ENCODE data around the gene NOCT. TPM values are rescaled to one million over a fixed set of nuclear protein-coding genes. Genes with fewer than 3 reads are reported as not detected.
"Not testable (repeated sequence)": the region's sequence is repeated elsewhere in the genome, so short reads cannot be mapped to it uniquely, and the experiment has no call there.

NOCT gene
- total RNA-seq, 1 donor from 2014 or later, result 14.1 TPM

- no peaks in the 10 kb centered on the region for H3K9me3 Mint-ChIP-seq
- no peaks in the 10 kb centered on the region for H3K36me3 Mint-ChIP-seq (ENCODE audit: low read depth)
- DNase-seq (ENCODE audit: low read depth, low spot score), result no peak
- no peak overlapping the region for H3K4me3 Mint-ChIP-seq
- H3K27me3 Mint-ChIP-seq (ENCODE audit: low read depth), result no peaks in the 10 kb centered on the region
- peaks cover 19% of the 10 kb centered on the region for H3K4me1 Mint-ChIP-seq
- TF ChIP-seq CTCF (conservative IDR thresholded peaks at IDR 0.05), result no peak
- no peak overlapping the region for H3K27ac Mint-ChIP-seq (ENCODE audit: unreplicated experiment)
These were observed 12.2 kb downstream of the NOCT start for GRCh38 chr4:139027776-139028175.

- Mint-ChIP-seq H3K4me3 (no peak overlapping the region), H3K9me3 (no peaks in the 10 kb centered on the region), H3K4me1 (peaks cover 19% of the 10 kb centered on the region), H3K27ac (ENCODE audit: unreplicated experiment) (peak overlapping the region; percentile 46), H3K27me3 (ENCODE audit: low read depth) (no peaks in the 10 kb centered on the region), H3K36me3 (ENCODE audit: low read depth) (no peaks in the 10 kb centered on the region)
- no peak for DNase-seq (ENCODE audit: low read depth, low spot score)
- no peak for TF ChIP-seq CTCF (conservative IDR thresholded peaks at IDR 0.05)
These were observed 12.6 kb downstream of the NOCT start for GRCh38 chr4:139028191-139028661.

GRCh38 chr4:139029866-139030363 is 14.3 kb downstream of the NOCT start:
- H3K27me3 Mint-ChIP-seq (ENCODE audit: low read depth); H3K4me3 Mint-ChIP-seq; H3K27ac Mint-ChIP-seq (ENCODE audit: unreplicated experiment): not testable (repeated sequence)

GRCh38 chr4:139030614-139031235 is 15.1 kb downstream of the NOCT start:
- Mint-ChIP-seq H3K27me3 (ENCODE audit: low read depth) (no peaks in the 10 kb centered on the region), H3K27ac (ENCODE audit: unreplicated experiment) (no peak overlapping the region), H3K4me1 (peaks cover 16% of the 10 kb centered on the region), H3K9me3 (no peaks in the 10 kb centered on the region), H3K36me3 (ENCODE audit: low read depth) (no peaks in the 10 kb centered on the region), H3K4me3 (no peak overlapping the region)
- DNase-seq (ENCODE audit: low read depth, low spot score), result peak; percentile 74
- TF ChIP-seq CTCF (conservative IDR thresholded peaks at IDR 0.05), result peak; percentile 92

More at GRCh38 chr4:139029866-139030363, 14.3 kb downstream of the NOCT start:
- not testable (repeated sequence) for H3K36me3 Mint-ChIP-seq (ENCODE audit: low read depth); H3K9me3 Mint-ChIP-seq; DNase-seq (ENCODE audit: low read depth, low spot score)
- peaks cover 16% of the 10 kb centered on the region for H3K4me1 Mint-ChIP-seq

GRCh38 chr4:139035650-139036049 is 20.1 kb downstream of the NOCT start:
- Mint-ChIP-seq H3K27me3 (ENCODE audit: low read depth) (no peaks in the 10 kb centered on the region), H3K27ac (ENCODE audit: unreplicated experiment) (no peak overlapping the region)

More at GRCh38 chr4:139035650-139036049, 20.1 kb downstream of the NOCT start:
- peaks cover 3% of the 10 kb centered on the region for H3K4me1 Mint-ChIP-seq
- peaks cover 5% of the 10 kb centered on the region for H3K36me3 Mint-ChIP-seq (ENCODE audit: low read depth)
- no peak overlapping the region for H3K4me3 Mint-ChIP-seq
- TF ChIP-seq CTCF (conservative IDR thresholded peaks at IDR 0.05), result no peak
- no peaks in the 10 kb centered on the region for H3K9me3 Mint-ChIP-seq
- DNase-seq (ENCODE audit: low read depth, low spot score), result no peak

All from neural crest cell (in vitro differentiated cells).